HuH-7 (cell line): Measurements from ENCODE around the gene GZMM.
A peak's percentile ranks its signal among the peaks of the same experiment; 100 is the strongest.

Experiments used
- DNase-seq: peaks from one replicate; pipeline ENCODE4 v3.0.0; 2011; ENCODE audit warnings: low spot score

Gene GZMM

GRCh38 chr19:543910-544608 is at the start of gene GZMM:
TSS of gene GZMM (plus strand) at chr19:544053. CDS start at chr19:544072, 19 bp downstream.
- DNase-seq, result no peak

- DNase-seq, result no peak
Observed at GRCh38 chr19:494171-495080, 49.4 kb upstream of the GZMM start.

GRCh38 chr19:495081-495401 is 48.8 kb upstream of the GZMM start:
- no peak for DNase-seq

- DNase-seq, result no peak
Observed at GRCh38 chr19:495402-496111, 48.3 kb upstream of the GZMM start.

- no peak for DNase-seq
Observed at GRCh38 chr19:496112-496665, 47.7 kb upstream of the GZMM start, which contains the start of gene MADCAM1. TSS of gene MADCAM1 (plus strand) at chr19:496486. CDS start at chr19:496500, 14 bp downstream.

- no peak for DNase-seq
Observed at GRCh38 chr19:496986-497385, 46.9 kb upstream of the GZMM start.

- DNase-seq, result no peak
Observed at GRCh38 chr19:497491-497868, 46.4 kb upstream of the GZMM start.

- DNase-seq, result no peak
Observed at GRCh38 chr19:497869-498510, 45.9 kb upstream of the GZMM start.

- no peak for DNase-seq
Observed at GRCh38 chr19:498511-498891, 45.4 kb upstream of the GZMM start.

- no peak for DNase-seq
Observed at GRCh38 chr19:498977-499623, 44.8 kb upstream of the GZMM start.

- DNase-seq, result no peak
Observed at GRCh38 chr19:501646-502045, 42.2 kb upstream of the GZMM start.

GRCh38 chr19:504616-505015 is 39.2 kb upstream of the GZMM start:
- no peak for DNase-seq

GRCh38 chr19:506404-507285 is 37.2 kb upstream of the GZMM start:
- DNase-seq, result peak; percentile 99

GRCh38 chr19:507286-508203 is 36.3 kb upstream of the GZMM start, which contains the start of gene TPGS1:
TSS of gene TPGS1 (plus strand) at chr19:507497. CDS start at chr19:507507, 10 bp downstream.
- DNase-seq, result peak; percentile 83

GRCh38 chr19:508204-509150 is 35.4 kb upstream of the GZMM start:
- no peak for DNase-seq

- DNase-seq, result peak; percentile 85
Observed at GRCh38 chr19:510606-511100, 33.2 kb upstream of the GZMM start.

- DNase-seq, result no peak
Observed at GRCh38 chr19:511101-511851, 32.6 kb upstream of the GZMM start.
